H1 (cell line): ENCODE measurements around the gene SLC4A1AP. TPM values are rescaled to one million over a fixed set of nuclear protein-coding genes. Genes with fewer than 3 reads are reported as not detected.

Experiments
- BRCA1 ChIP-seq: IDR thresholded peaks from 2 replicates; pipeline ENCODE4 v1.6.1; 2012; ENCODE audit warnings: low read depth, low read length, improper control_type of control experiment
- CHD1 ChIP-seq: IDR thresholded peaks from 2 replicates; pipeline ENCODE4 v1.6.1; 2012; ENCODE audit warnings: low read depth, low read length, improper control_type of control experiment
- CHD7 ChIP-seq: fragments of 300-600 bp; sonication (generic); IDR thresholded peaks from 2 replicates; pipeline ENCODE4 v1.7.1; 2012; ENCODE audit warnings: low read length, moderate library complexity, mild to moderate bottlenecking, inconsistent platforms; ENCODE audit not compliant: insufficient replicate concordance
- EGR1 ChIP-seq: IDR thresholded peaks from 2 replicates; pipeline ENCODE4 v1.6.1; 2011; ENCODE audit warnings: low read depth, low read length, borderline replicate concordance
- FOSL1 ChIP-seq: IDR thresholded peaks from 2 replicates; pipeline ENCODE4 v1.6.1; 2011; ENCODE audit warnings: mild to moderate bottlenecking, low read depth, low read length, moderate library complexity; ENCODE audit not compliant: insufficient read depth
- JUND ChIP-seq: IDR thresholded peaks from 2 replicates; pipeline ENCODE4 v1.6.1; 2011; ENCODE audit warnings: mild to moderate bottlenecking, improper control_type of control experiment, low read length
- NANOG ChIP-seq: IDR thresholded peaks from 2 replicates; pipeline ENCODE4 v1.6.1; 2011; ENCODE audit warnings: low read length, low read depth, mild to moderate bottlenecking, inconsistent platforms; ENCODE audit not compliant: insufficient read depth, poor library complexity, severe bottlenecking
- SAP30 ChIP-seq: fragments of 300-600 bp; sonication (generic); IDR thresholded peaks from 2 replicates; pipeline ENCODE4 v1.7.1; 2012; ENCODE audit warnings: low read length, moderate library complexity, mild to moderate bottlenecking, inconsistent platforms; ENCODE audit not compliant: insufficient read depth, insufficient replicate concordance
- USF2 ChIP-seq: IDR thresholded peaks from 2 replicates; pipeline ENCODE4 v1.6.1; 2011; ENCODE audit warnings: low read length, improper control_type of control experiment
- polyA plus RNA-seq, 7 experiments: library from polyadenylated mRNA; depleted of rRNA in 3 of 7; stranded (reverse) in 5 of 7; unstranded in 2 of 7; fragments of >200 nt in 5 of 7; fragments of 200-250 nt in 2 of 7; gene quantifications; 1 replicate in 5 of 7; 2 replicates in 1 of 7; 4 replicates in 1 of 7; pipeline versions ENCODE4 v1.2.1 to v1.2.3, GENCODE V29; 2011 to 2013; ENCODE audit warnings: missing spikeins in 2 of 7, mixed read lengths in 2 of 7
- total RNA-seq: library from RNA; stranded (reverse); fragmentation: NEBNext Ultra II Directional; extraction: Animal tissue kit (Norgen Biotek cat#: 25700); gene quantifications from 2 replicates; pipeline ENCODE4 v1.2.1, GENCODE V29; 2021

SLC4A1AP gene
- total and polyA plus RNA-seq, 2 of the 8 experiments (the other 6 are each of a cell fraction or from before 2014, with no cell fraction given) = 8.1 to 18.4 TPM

- TF ChIP-seq USF2 (no peak), CHD7 (no peak), EGR1 (no peak), SAP30 (no peak), BRCA1 (no peak), NANOG (no peak), CHD1 (no peak), JUND (no peak), FOSL1 (no peak)
Measured at GRCh38 chr2:27710640-27711430, 47.1 kb downstream of the SLC4A1AP start (continued).
